ENCODE data around the gene CD79A.

GRCh38 chr19:41859618-41860418 lies 17.3 kb upstream of the CD79A start, which contains the start of gene RPS19:
- TF ChIP-seq POLR2AphosphoS5 (IDR thresholded peaks at IDR 0.05; ENCODE audit: borderline replicate concordance, low read depth, low read length) (peak; percentile 97), EZH2 (IDR thresholded peaks at IDR 0.05) (no peak)
